Adrenal gland (tissue), 12 donors: ENCODE measurements around the gene PWP1. TPM values are rescaled to one million over a fixed set of nuclear protein-coding genes. Genes with fewer than 3 reads are reported as not detected.

Experiments used
- DNase-seq, 7 donors: peaks; one replicate each; pipeline ENCODE4 v3.0.0-alpha.2; 2019 to 2020
- H3K27ac ChIP-seq, 5 donors: fragments of 200-600 bp; sonication (generic) in 4 of 5; 1 replicate in 3 of 5; 2 replicates in 2 of 5; pipeline versions ENCODE4 v1.5.1 to v1.8.0; 2016 to 2020; ENCODE audit warnings: mild to moderate bottlenecking in 1 of 5
- H3K27me3 ChIP-seq: fragments of 200-600 bp; 2 replicates; pipeline ENCODE4 v1.8.0; 2021
- H3K36me3 ChIP-seq, 2 donors: fragments of 200-600 bp; replicated peaks in 1 of 2; 1 replicate in 1 of 2; 2 replicates in 1 of 2; pipeline versions ENCODE4 v1.5.1 to v1.8.0; 2018 to 2022
- H3K4me1 ChIP-seq, 2 donors: fragments of 200-600 bp; replicated peaks in 1 of 2; 1 replicate in 1 of 2; 2 replicates in 1 of 2; pipeline versions ENCODE4 v1.5.1 to v1.8.0; 2018 to 2021
- H3K4me3 ChIP-seq, 4 donors: fragments of 200-600 bp; sonication (generic) in 3 of 4; one replicate each; pipeline ENCODE4 v1.5.1; 2016 to 2018
- H3K9me3 ChIP-seq, 3 donors: fragments of 200-600 bp; sonication (generic) in 1 of 3; replicated peaks in 1 of 3; 1 replicate in 2 of 3; 2 replicates in 1 of 3; pipeline versions ENCODE4 v1.5.1 to v1.8.0; 2016 to 2021
- CTCF ChIP-seq, 6 experiments: fragments of 450-650 bp in 4 of 6; fragments of 200-600 bp in 2 of 6; sonication (generic) in 1 of 6; IDR thresholded peaks; 1 replicate in 5 of 6; 2 replicates in 1 of 6; pipeline versions ENCODE4 v1.5.1 to v1.8.0; 2016 to 2021; ENCODE audit warnings: antibody characterized with exemption in 6 of 6, mild to moderate bottlenecking in 2 of 6, moderate library complexity in 1 of 6
- POLR2A ChIP-seq, 2 donors: fragments of 450-650 bp; IDR thresholded peaks; one replicate each; pipeline ENCODE4 v1.6.1; 2017; ENCODE audit warnings: antibody characterized with exemption in 2 of 2, mild to moderate bottlenecking in 2 of 2, moderate library complexity in 1 of 2
- WGBS, 4 donors: extraction: QIAGEN DNeasy Blood & Tissue Kit in 2 of 4; methylation state at CpG; one replicate each; pipeline versions ENCODE4 v1.1.5 to v1.1.7; 2013 to 2017; 5-methylcytosine and 5-hydroxymethylcytosine counted together
- intact Hi-C, 2 donors: fragments of 100-400 bp; cut with DNase I; formaldehyde crosslinking; loops; one replicate each; pipeline versions ENCODE4 v1.14.1 to v1.15.0; 2022 to 2023
- polyA plus RNA-seq, 3 donors: library from polyadenylated mRNA; stranded (reverse); fragments of 200-250 nt in 2 of 3; fragments of 350-450 nt in 1 of 3; fragmentation: Illumina TruSeq in 1 of 3; extraction: RNeasy Lipid Tissue Mini Kit (QIAGEN cat#74804) in 1 of 3; gene quantifications; one replicate each; pipeline ENCODE4 v1.2.3, GENCODE V29; 2013 to 2014
- total RNA-seq, 9 donors: library from RNA; depleted of rRNA in 4 of 9; stranded (reverse); fragments of >200 nt in 4 of 9; fragments of 120-200 nt in 1 of 9; fragmentation: NEBNext Ultra II Directional in 1 of 9; extraction: Animal tissue kit (Norgen Biotek cat#: 25700) in 1 of 9; gene quantifications; one replicate each; pipeline versions ENCODE4 v1.1.0 to v1.2.4, GENCODE V29; 2013 to 2023
- donor health status: healthy with polysubstance abuse.
- donor health status: Bipolar disorder and iron deficiency.
- donor health status: DM: yes; HTN: yes; CAD: no.
- donor health status: DM: no; HTN: no; CAD: no.
- donor health status: DM: no; HTN: no; CAD: no.
- donor health status: DM: yes; HTN: yes; CAD: no.

The PWP1 gene
- total and polyA plus RNA-seq, 12 donors = 15.8 to 87.6 (median 27.0) TPM

GRCh38 chr12:107661830-107662229 lies 23.8 kb upstream of the PWP1 start:
- Histone ChIP-seq H3K4me3 (no peak overlapping the region), H3K36me3 (no peaks in the 10 kb centered on the region), H3K27me3 (peaks cover 6% of the 10 kb centered on the region), H3K4me1 (no peaks in the 10 kb centered on the region), H3K27ac (no peak overlapping the region), H3K9me3 (no peaks in the 10 kb centered on the region)
- no peak for DNase-seq
- TF ChIP-seq POLR2A (IDR thresholded peaks at IDR 0.05) (no peak), CTCF (IDR thresholded peaks at IDR 0.05) (no peak)
- 63 to 76% (median 69%) methylated on average over 3 of the region's 3 CpGs for WGBS, 4 donors
- intact Hi-C loops = no loop called here

- peaks cover 6% of the 10 kb centered on the region for H3K27me3 ChIP-seq
- intact Hi-C loops = no loop called here
- WGBS, 4 donors = 49 to 67% (median 56%) methylated on average over 6 of the region's 6 CpGs
These were observed 23.1 kb upstream of the PWP1 start for GRCh38 chr12:107662484-107662883.

GRCh38 chr12:107663277-107663676 lies 22.3 kb upstream of the PWP1 start:
- no peak overlapping the region for H3K27ac ChIP-seq
- no peaks in the 10 kb centered on the region for H3K36me3 ChIP-seq
- no peak overlapping the region for H3K4me3 ChIP-seq
- intact Hi-C loops = no loop called here
- WGBS, 4 donors = 65 to 79% (median 68%) methylated on average over 6 of the region's 6 CpGs
- no peaks in the 10 kb centered on the region for H3K9me3 ChIP-seq
- no peak for DNase-seq
- TF ChIP-seq POLR2A (IDR thresholded peaks at IDR 0.05) (no peak), CTCF (IDR thresholded peaks at IDR 0.05) (no peak)
- peaks cover 6% of the 10 kb centered on the region for H3K27me3 ChIP-seq
- H3K4me1 ChIP-seq = no peaks in the 10 kb centered on the region

More at GRCh38 chr12:107662484-107662883, 23.1 kb upstream of the PWP1 start:
- Histone ChIP-seq H3K27ac (no peak overlapping the region), H3K4me1 (no peaks in the 10 kb centered on the region), H3K4me3 (no peak overlapping the region), H3K9me3 (no peaks in the 10 kb centered on the region), H3K36me3 (no peaks in the 10 kb centered on the region)
- DNase-seq = peak in 1 of 7 donors; percentile 10
- TF ChIP-seq CTCF (IDR thresholded peaks at IDR 0.05) (no peak), POLR2A (IDR thresholded peaks at IDR 0.05) (no peak)

- Histone ChIP-seq H3K4me1 (no peaks in the 10 kb centered on the region), H3K27ac (no peak overlapping the region), H3K9me3 (no peaks in the 10 kb centered on the region), H3K4me3 (no peak overlapping the region), H3K36me3 (no peaks in the 10 kb centered on the region), H3K27me3 (peaks cover 16% of the 10 kb centered on the region)
- DNase-seq = no peak
- TF ChIP-seq POLR2A (IDR thresholded peaks at IDR 0.05) = no peak
- no peak for TF ChIP-seq CTCF (IDR thresholded peaks at IDR 0.05)
- 81 to 91% (median 86%) methylated on average over 1 of the region's 1 CpG for WGBS, 4 donors
- intact Hi-C loops = no loop called here
These were observed 19.6 kb upstream of the PWP1 start for GRCh38 chr12:107666009-107666408.
